Stimulated activated CD4-positive, alpha-beta T cell treated with anti-CD3 and anti-CD28 coated beads, Interleukin-1b, Interleukin-23, amount 100 ng/mL, for 24 hours (primary cell): ENCODE results near the gene LHX6.

Experiments used
- DNase-seq, 4 experiments: peaks; one replicate each; pipeline ENCODE4 v3.0.0-alpha.2; 2020; ENCODE audit warnings: low read depth in 4 of 4, low spot score in 1 of 4

Gene LHX6

DNA sequence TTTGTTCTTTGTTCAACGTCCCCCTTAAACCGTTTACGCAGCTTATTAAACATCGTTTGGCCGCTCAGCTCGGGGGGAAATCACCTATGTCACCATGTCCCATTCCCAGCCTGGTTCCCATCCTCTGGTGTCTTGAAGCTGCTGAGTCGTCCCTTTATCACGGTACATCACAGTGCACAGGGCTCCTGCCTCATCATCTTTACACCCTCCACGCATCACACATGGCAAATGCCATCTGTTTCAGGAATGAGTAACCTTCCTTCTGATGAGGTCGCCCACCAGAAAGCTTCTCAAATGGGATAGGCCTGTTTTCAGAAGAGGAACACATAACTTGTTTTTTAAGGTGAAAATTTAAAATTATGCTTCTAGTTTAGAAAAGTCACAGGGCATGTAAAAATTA, 7.9 kb upstream of the LHX6 start:
- DNase-seq: no peak

DNA sequence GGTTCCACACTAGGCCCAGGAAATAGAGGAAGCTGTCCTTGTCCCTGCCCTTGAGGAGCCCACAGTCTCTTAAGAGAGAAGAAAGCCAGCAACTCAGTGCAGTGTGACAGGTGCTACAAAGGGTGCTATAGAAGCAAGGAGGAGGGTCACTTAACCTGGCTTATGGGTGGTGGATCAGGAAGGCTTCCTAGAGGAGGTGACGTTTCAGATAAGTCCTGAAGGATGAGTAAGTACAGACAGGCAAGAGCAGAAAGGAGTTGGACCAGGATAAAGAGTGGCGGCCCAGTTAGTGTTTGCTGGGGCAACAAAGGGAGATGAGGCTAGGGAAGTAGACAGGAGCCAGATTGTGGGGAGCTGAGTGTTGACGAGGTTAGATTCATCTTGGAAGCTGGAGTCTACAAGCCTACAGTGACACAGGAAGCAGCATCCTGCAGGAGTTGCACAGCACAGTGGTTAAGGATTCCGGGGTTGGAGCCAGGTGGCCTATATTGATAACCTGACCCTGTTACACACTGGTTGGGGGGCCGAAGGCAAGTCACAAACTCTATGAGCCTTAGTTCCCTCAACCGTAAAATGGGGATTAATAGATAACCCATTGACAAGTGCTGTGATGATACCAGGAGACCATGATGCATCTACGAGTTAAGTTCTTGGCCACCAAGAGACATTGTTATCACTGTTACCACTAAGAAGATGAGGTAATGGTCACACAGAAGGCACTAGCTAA, 5.4 kb upstream of the LHX6 start:
- DNase-seq: no peak

- DNase-seq: no peak
Measured at GRCh38 chr9:122232796-122233306, 4.1 kb upstream of the LHX6 start.

GRCh38 chr9:122229485-122229837, 704 bp upstream of the LHX6 start:
- DNase-seq: no peak

DNA sequence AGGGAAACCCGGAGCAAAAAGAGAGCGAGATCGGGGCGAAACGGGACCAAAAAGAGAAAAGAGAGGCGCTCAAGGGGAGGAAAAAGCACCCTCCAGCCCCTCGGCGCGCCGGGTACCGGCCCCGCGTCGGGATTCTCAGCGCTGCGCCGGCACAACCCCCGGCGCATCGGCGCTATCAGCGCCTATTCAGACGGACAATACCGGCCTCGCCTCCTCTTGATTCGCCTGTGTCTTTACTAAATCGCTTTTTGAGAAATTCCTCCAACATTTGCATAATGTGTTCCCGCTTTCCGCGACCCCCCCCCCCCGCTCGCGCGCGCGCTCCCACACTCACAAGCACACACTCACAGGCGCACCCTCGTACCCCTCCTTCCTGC, 578 bp downstream of the LHX6 start:
- no peak for DNase-seq

GRCh38 chr9:122227575-122227900, 1.2 kb downstream of the LHX6 start:
- no peak for DNase-seq

- no peak for DNase-seq
Measured at GRCh38 chr9:122226758-122227574, 1.8 kb downstream of the LHX6 start.

GRCh38 chr9:122226142-122226757, 2.5 kb downstream of the LHX6 start:
- DNase-seq: no peak

- no peak for DNase-seq
Measured at GRCh38 chr9:122225312-122226141, 3.2 kb downstream of the LHX6 start.

GRCh38 chr9:122223435-122223834, 5.3 kb downstream of the LHX6 start:
- no peak for DNase-seq

DNA sequence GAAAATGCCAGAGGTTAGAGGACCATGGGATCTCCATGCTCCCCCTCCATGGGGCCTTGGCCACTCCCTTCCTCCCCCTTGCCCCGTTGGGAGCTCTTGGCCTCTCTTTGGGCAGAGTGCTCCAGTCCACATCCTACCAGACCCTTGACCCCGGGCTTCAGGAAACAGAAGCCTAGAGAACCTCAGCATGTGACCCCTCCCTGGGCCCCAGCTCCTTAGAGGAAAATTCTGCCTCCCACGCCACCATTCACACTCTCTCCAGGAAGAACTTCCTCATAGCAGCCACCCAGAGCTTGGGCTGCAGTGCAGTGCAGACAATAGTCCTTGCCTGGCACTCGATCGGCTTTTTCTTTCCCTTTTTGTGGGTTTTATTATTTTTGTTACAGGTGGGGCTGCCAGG, 6.0 kb downstream of the LHX6 start:
- DNase-seq: no peak

DNA sequence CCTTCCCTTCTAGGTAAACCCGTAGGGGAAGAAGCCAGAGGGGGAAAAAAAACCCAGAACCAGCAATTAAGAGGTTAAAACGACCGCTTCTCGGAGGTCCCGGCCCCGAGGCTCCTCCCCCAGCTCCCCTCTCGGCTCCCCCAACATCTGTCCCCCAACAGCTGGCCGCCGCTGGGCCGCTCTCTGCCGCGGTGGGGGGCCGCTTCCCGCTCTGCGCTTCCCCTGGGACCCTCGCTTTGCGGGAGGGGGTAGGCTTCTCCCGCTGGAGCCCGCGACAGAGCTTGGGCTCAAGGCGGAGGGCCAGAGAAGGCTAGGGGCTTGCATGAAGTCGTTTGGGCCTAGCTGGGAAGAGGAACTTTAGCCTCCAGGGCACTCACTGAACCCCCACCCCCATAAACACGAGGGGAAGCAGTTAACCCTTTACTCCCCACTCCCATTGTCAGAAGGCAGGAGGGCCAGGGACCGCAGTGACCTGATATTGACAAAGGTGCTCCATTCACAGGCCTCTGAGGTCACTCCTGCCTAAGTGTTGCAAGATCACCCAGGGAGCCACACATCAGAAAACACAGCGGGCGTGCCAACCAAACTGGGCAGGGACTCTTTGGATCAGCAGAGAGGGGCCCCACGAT, 7.5 kb downstream of the LHX6 start:
- DNase-seq: no peak

DNA sequence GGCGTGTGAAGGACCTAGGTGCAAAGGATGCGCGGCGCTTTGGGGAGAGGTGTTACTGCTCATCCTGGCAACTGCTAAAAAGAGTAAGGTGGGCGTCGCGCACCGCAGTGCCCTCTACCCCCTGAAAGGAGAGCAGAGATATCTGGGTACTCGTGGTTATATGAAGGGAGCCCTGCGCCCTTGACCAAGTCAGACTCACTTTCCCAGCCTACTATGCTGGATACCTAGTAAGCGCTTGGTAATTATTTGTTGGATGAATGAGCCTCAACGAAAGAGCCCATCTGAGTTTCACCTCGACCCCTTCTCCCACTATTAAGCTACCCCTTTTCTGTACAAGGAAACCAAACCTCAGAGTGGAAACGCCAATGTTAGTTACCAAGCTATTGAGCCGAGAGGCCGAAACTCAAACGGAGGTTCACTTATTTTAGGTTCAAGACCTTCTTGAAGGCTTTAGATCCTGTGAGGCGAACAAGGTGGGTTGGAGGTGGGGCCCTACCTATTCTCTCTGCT, 8.0 kb downstream of the LHX6 start:
- no peak for DNase-seq

DNA sequence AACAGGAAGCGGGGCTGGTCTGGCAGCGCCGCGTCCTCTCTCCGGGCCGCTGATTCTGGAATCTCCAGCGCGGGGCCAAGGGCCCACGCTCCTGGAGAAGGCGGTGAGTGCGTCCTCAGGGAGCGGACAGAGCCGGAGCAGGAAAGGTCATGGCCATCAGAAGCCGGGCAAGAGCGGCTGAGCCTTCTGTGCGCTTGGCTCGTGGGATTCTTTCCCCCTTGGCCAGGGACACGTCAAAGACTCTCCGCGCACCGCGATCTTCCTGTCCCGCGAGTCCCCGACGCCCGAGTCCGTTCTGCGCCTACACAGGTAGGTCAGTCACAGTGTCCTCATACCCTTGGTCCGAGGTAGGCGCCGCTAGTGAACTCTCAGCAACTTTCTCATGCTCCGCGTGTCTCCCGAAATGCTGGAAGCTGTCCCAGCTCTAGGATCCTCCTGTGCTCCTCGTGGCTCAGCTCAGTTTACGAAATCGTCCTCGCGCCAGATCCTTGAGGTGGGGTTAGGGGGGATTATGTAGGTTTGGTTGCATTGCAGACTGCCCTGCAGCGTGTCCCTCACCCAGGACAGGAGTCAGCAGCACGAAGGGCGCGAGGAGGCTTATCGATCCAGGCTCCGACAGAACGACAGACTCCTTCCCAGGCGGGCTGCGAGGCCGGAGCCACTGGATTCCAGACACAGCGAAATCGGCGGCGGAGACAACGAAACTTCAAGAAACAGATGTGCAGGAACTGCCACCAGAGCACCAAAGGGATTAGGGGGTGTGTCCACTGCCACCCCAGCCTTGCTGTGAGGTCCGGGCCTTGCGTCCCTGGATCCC, 8.7 kb downstream of the LHX6 start:
- DNase-seq: no peak

DNA sequence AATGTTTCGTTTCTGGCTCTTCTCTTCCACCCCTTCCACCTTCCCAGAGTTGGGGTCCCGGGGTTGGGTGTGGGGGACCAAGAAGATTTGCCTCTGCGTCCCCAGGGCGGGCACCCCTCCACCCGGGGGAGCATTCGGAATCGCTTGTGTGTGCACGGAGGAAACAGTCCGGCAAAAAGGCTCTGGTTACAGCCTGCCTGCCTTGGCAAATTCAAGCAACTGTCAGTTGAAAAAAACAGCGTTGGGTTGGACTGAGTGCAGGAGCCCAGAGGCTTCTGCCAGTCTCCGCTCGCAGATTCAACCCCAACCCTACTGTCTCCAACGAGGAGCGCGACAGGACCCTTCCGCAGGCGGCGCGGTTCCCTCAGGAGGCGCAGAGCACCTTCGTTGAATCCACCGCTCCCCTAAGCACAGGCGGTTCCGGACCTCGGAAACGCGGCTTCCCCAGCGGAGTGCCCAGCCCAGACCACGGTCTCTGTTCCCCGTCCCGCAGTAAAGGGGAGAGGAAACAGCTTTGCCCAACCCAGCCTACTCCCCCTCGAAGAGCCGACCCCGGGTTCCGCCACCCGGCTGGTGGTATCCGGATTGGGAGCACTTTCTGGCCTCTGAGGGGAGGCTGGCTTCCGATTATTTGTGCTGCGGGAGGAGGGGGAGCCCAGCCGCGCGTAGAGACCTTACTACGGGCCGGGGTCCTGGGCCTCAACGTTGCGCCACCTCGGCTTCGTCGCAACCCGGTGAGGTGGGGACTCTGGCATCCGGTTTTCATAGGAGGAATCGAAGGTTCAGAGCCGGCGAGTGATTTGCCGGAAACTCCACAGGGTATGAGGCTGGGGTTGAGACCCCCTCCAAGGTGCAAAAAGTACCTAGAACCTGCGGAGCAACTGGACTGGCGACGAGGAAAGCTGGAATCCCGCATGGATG, 9.6 kb downstream of the LHX6 start:
- no peak for DNase-seq

DNA sequence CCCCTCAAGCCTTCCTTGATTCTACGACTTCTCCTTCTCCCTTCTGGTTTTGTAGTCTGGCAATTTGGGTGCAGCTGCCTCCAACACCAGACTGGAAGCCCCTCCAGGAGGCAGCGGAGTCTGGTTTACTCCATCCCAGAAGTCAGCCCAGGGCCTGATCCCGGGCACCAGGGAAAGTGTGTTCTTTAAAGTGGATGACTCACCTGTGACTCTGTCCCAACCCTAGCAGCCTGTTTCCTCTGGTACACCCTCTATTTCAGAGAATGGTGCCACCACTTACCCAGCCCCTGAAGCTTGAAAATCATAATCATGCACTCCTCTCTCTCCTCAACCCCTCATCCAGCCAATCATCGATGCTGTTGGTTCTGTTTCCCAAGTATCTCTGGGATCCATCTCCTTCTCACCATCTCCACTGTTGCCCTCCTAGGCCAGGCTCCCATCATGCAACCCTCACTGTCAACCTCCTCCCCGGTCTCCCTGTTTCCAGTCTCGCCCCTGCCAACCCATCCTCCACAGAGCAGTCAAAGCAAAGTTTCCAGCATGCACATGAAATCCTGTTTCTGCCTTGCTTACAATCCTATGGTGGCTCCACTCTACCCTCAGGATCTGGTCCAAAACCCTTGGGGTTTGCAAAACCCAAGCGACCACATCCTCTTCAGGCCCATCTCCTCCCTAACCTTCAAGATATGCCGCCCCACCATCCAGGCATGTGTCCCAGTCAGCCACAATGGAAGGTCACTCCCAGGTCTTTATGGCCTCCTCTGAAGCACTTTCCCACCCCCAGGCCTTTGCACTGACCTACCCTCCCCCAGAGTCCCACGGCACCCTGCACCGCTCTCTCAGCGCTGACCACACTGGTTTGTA, 10.5 kb downstream of the LHX6 start:
- no peak for DNase-seq

- no peak for DNase-seq
Measured at GRCh38 chr9:122217640-122218039, 11.1 kb downstream of the LHX6 start.
